GM21723 (cell line): ENCODE measurements around the gene PIR.

Experiments
- ATAC-seq: cut with Tn5 transposase; IDR thresholded peaks from one replicate; pipeline ENCODE4 v1.9.1; 2021; ENCODE audit warnings: mild to moderate bottlenecking, moderate library complexity; ENCODE audit not compliant: unreplicated experiment

Gene PIR

GRCh38 chrX:15493118-15493962, at the start of gene PIR:
TSS of gene PIR (minus strand) at chrX:15493333. CDS start at chrX:15491257, 2,076 bp downstream.
- peak; percentile 98 for ATAC-seq

GRCh38 chrX:15530318-15530717, 37.2 kb upstream of the PIR start:
- no peak for ATAC-seq

GRCh38 chrX:15529165-15529564, 36.0 kb upstream of the PIR start:
- ATAC-seq, result no peak

- ATAC-seq, result no peak
These were observed 32.7 kb upstream of the PIR start for GRCh38 chrX:15525664-15526416.

- ATAC-seq, result no peak
These were observed 31.3 kb upstream of the PIR start for GRCh38 chrX:15524417-15524816.

GRCh38 chrX:15523088-15523487, 30.0 kb upstream of the PIR start:
- ATAC-seq, result no peak

- no peak for ATAC-seq
These were observed 29.3 kb upstream of the PIR start for GRCh38 chrX:15522464-15522863.

- ATAC-seq, result no peak
These were observed 22.8 kb upstream of the PIR start for GRCh38 chrX:15515931-15516330.

GRCh38 chrX:15514279-15514678, 21.1 kb upstream of the PIR start:
- ATAC-seq, result no peak

GRCh38 chrX:15512401-15512965, 19.4 kb upstream of the PIR start:
- ATAC-seq, result no peak

GRCh38 chrX:15511563-15511962, 18.4 kb upstream of the PIR start:
- ATAC-seq, result no peak

- no peak for ATAC-seq
These were observed 16.7 kb upstream of the PIR start for GRCh38 chrX:15509845-15510244.

- ATAC-seq, result no peak
These were observed 13.9 kb upstream of the PIR start for GRCh38 chrX:15507005-15507404.

- ATAC-seq, result no peak
These were observed 12.0 kb upstream of the PIR start for GRCh38 chrX:15505101-15505500.

GRCh38 chrX:15504661-15505060, 11.5 kb upstream of the PIR start:
- no peak for ATAC-seq

GRCh38 chrX:15501506-15501905, 8.4 kb upstream of the PIR start:
- ATAC-seq, result no peak

- no peak for ATAC-seq
These were observed 7.4 kb upstream of the PIR start, which contains the start of gene BMX for GRCh38 chrX:15500497-15500966. TSS of gene BMX (plus strand) at chrX:15500807. CDS start at chrX:15508354, 7,547 bp downstream.

GRCh38 chrX:15499976-15500375, 6.8 kb upstream of the PIR start:
- no peak for ATAC-seq

GRCh38 chrX:15498741-15499140, 5.6 kb upstream of the PIR start:
- no peak for ATAC-seq

- no peak for ATAC-seq
These were observed 4.7 kb upstream of the PIR start for GRCh38 chrX:15497865-15498264.

- no peak for ATAC-seq
These were observed 3.7 kb upstream of the PIR start for GRCh38 chrX:15496824-15497223.

- no peak for ATAC-seq
These were observed 2.7 kb upstream of the PIR start for GRCh38 chrX:15495801-15496200.
